GM19025 (cell line): ENCODE results near the gene CAMK2A.

Experiments used
- ATAC-seq: cut with Tn5 transposase; IDR thresholded peaks from one replicate; pipeline ENCODE4 v1.9.1; 2021; ENCODE audit warnings: mild to moderate bottlenecking, low read depth, moderate library complexity; ENCODE audit not compliant: unreplicated experiment

Gene CAMK2A

GRCh38 chr5:150285114-150285513, 4.5 kb downstream of the CAMK2A start:
- ATAC-seq = no peak

- no peak for ATAC-seq
Measured at GRCh38 chr5:150284311-150284710, 5.3 kb downstream of the CAMK2A start.

- no peak for ATAC-seq
Measured at GRCh38 chr5:150283904-150284303, 5.7 kb downstream of the CAMK2A start.

GRCh38 chr5:150281987-150282386, 7.6 kb downstream of the CAMK2A start:
- ATAC-seq = no peak

GRCh38 chr5:150279330-150280020, 10.1 kb downstream of the CAMK2A start:
- ATAC-seq = no peak

- ATAC-seq = no peak
Measured at GRCh38 chr5:150278916-150279315, 10.7 kb downstream of the CAMK2A start.

GRCh38 chr5:150278046-150278730, 11.4 kb downstream of the CAMK2A start:
- ATAC-seq = no peak

- no peak for ATAC-seq
Measured at GRCh38 chr5:150277043-150277442, 12.5 kb downstream of the CAMK2A start.

- ATAC-seq = no peak
Measured at GRCh38 chr5:150274811-150275210, 14.8 kb downstream of the CAMK2A start.

- ATAC-seq = no peak
Measured at GRCh38 chr5:150272531-150272930, 17.0 kb downstream of the CAMK2A start.

GRCh38 chr5:150271923-150272322, 17.6 kb downstream of the CAMK2A start:
- no peak for ATAC-seq

- ATAC-seq = no peak
Measured at GRCh38 chr5:150271296-150271692, 18.3 kb downstream of the CAMK2A start.

GRCh38 chr5:150270541-150271295, 18.9 kb downstream of the CAMK2A start:
- ATAC-seq = no peak

GRCh38 chr5:150266871-150267291, 22.7 kb downstream of the CAMK2A start:
- ATAC-seq = no peak

- no peak for ATAC-seq
Measured at GRCh38 chr5:150265870-150266383, 23.6 kb downstream of the CAMK2A start.

- ATAC-seq = no peak
Measured at GRCh38 chr5:150264667-150265603, 24.6 kb downstream of the CAMK2A start.

GRCh38 chr5:150263801-150264621, 25.6 kb downstream of the CAMK2A start:
- ATAC-seq = no peak

GRCh38 chr5:150263375-150263775, 26.2 kb downstream of the CAMK2A start:
- ATAC-seq = no peak

- ATAC-seq = no peak
Measured at GRCh38 chr5:150262502-150262901, 27.1 kb downstream of the CAMK2A start.
